Psoas muscle (tissue), 8 donors: ENCODE data around the gene COLGALT1. TPM values are rescaled to one million over a fixed set of nuclear protein-coding genes. Genes with fewer than 3 reads are reported as not detected.

Experiments used
- ATAC-seq, 4 donors: fragments of 200-7000 bp; cut with Tn5 transposase; one replicate each; pipeline ENCODE4 v1.9.1; 2020; ENCODE audit warnings: moderate library complexity in 3 of 4, mild to moderate bottlenecking in 2 of 4
- DNase-seq, 2 donors: peaks; one replicate each; pipeline ENCODE4 v3.0.0-alpha.2; 2020
- H3K27ac ChIP-seq: fragments of 200-600 bp; one replicate; pipeline ENCODE4 v1.8.0; 2022
- H3K27me3 ChIP-seq, 3 donors: fragments of 200-600 bp in 1 of 3; one replicate each; pipeline versions ENCODE4 v1.6.1 to v1.8.0; 2013 to 2022; ENCODE audit warnings: low read length in 2 of 3, mild to moderate bottlenecking in 2 of 3, moderate library complexity in 1 of 3; ENCODE audit not compliant: insufficient read depth in 3 of 3
- H3K36me3 ChIP-seq, 2 donors: fragments of 200-600 bp in 1 of 2; one replicate each; pipeline versions ENCODE4 v1.6.1 to v1.8.0; 2013 to 2022; ENCODE audit warnings: low read depth in 1 of 2, mild to moderate bottlenecking in 1 of 2, moderate library complexity in 1 of 2; ENCODE audit not compliant: insufficient read depth in 1 of 2
- H3K4me1 ChIP-seq: fragments of 200-600 bp; one replicate; pipeline ENCODE4 v1.8.0; 2022
- H3K4me3 ChIP-seq: fragments of 200-600 bp; one replicate; pipeline ENCODE4 v1.8.0; 2022; ENCODE audit warnings: mild to moderate bottlenecking
- H3K9me3 ChIP-seq: fragments of 200-600 bp; one replicate; pipeline ENCODE4 v1.8.0; 2022
- WGBS, 3 donors: extraction: QIAGEN DNeasy Blood & Tissue Kit; methylation state at CpG; one replicate each; pipeline versions ENCODE4 v1.1.6 to v1.1.7; 2013; 5-methylcytosine and 5-hydroxymethylcytosine counted together
- intact Hi-C, 2 donors: fragments of 100-400 bp; cut with DNase I; formaldehyde crosslinking; loops; one replicate each; pipeline versions ENCODE4 v1.11.0 to v1.14.2; 2022
- polyA plus RNA-seq, 3 donors: library from polyadenylated mRNA; stranded (reverse); fragments of 200-250 nt; gene quantifications; one replicate each; pipeline ENCODE4 v1.2.3, GENCODE V29; 2013
- total RNA-seq, 4 donors: library from RNA; stranded (reverse); fragmentation: NEBNext Ultra II Directional in 2 of 4; extraction: Animal tissue kit (Norgen Biotek cat#: 25700) in 2 of 4; gene quantifications; one replicate each; pipeline versions ENCODE4 v1.2.1 to v1.2.4, GENCODE V29; 2021 to 2023
- TF ChIP-seq, protein P1 (sequence below): fragments of 200-600 bp; IDR thresholded peaks from one replicate; pipeline ENCODE4 v1.8.0; 2022; ENCODE audit warnings: antibody characterized with exemption
- donor health status: healthy with polysubstance abuse.
- donor health status: DM: no; HTN: no; CAD: no; lungs with moderate emphysema.
- donor health status: Bipolar disorder and iron deficiency.
- donor health status: healthy.
- donor health status: DM: yes; HTN: yes; CAD: no.
- donor health status: DM: no; HTN: no; CAD: no.
- donor health status: DM: no; HTN: no; CAD: no.
- donor health status: DM: yes; HTN: yes; CAD: no.

COLGALT1 gene
- total and polyA plus RNA-seq, 7 donors, result 15.3 to 34.8 (median 21.5) TPM

DNA sequence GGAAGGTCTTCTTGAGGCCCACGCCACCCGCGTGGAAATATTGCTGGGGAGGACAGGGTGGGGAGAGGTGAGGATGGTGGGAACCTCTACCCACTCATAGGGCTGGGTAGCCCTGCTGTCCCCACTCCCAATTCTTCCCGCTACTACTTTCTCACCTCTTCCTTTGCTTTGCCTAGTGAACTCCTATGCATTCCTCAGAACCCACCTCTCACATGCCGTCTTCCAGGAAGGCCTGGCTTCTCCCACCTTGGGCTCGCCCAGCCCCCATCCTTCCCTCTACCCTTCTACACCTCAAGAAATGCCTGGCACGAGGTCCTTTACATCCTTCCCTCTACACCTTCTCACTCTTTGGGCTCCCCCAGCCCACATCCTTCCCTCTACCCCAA, 62.4 kb downstream of the COLGALT1 start:
- Histone ChIP-seq H3K27ac (no peak overlapping the region), H3K4me3 (no peak overlapping the region), H3K36me3 (no peaks in the 10 kb centered on the region), H3K9me3 (peaks cover 6% of the 10 kb centered on the region), H3K27me3 (peaks cover 0 to 35% (median 9%) of the 10 kb centered on the region in 3 donors), H3K4me1 (no peaks in the 10 kb centered on the region)
- intact Hi-C loops, result no loop called here
- ATAC-seq (no peak), DNase-seq (no peak)
- TF ChIP-seq, protein P1, sequence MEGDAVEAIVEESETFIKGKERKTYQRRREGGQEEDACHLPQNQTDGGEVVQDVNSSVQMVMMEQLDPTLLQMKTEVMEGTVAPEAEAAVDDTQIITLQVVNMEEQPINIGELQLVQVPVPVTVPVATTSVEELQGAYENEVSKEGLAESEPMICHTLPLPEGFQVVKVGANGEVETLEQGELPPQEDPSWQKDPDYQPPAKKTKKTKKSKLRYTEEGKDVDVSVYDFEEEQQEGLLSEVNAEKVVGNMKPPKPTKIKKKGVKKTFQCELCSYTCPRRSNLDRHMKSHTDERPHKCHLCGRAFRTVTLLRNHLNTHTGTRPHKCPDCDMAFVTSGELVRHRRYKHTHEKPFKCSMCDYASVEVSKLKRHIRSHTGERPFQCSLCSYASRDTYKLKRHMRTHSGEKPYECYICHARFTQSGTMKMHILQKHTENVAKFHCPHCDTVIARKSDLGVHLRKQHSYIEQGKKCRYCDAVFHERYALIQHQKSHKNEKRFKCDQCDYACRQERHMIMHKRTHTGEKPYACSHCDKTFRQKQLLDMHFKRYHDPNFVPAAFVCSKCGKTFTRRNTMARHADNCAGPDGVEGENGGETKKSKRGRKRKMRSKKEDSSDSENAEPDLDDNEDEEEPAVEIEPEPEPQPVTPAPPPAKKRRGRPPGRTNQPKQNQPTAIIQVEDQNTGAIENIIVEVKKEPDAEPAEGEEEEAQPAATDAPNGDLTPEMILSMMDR, result no peak
- WGBS, 3 donors, result 86 to 93% (median 91%) methylated on average over 7 of the region's 7 CpGs

DNA sequence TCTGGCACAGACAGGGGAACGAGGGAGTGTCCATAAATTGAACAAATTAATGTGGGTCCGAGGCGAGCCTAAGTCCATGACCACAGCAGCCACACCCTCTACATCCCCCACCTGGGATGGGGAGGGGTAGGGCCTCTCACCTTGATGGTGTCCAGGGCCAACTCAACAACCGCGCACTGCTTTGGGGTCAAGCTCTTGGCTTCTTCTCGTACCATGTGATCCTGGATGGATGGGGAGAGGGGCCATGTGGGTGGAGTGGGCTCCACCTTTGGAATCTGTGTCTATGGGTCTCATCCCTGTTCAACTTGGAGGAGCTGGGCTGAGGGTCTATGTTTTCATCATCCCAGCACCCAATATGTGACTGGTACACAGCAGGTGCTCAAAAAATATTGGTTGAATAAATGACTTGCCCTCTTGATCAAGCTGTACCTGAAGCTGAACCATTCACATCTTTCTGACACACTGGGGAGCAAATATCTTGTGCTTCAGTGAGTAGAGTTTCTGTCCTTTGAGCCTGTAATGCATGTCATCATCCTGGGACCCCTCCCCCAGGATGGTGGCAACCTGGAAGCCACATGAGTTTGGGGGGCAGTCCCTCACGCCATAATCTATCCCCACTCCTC, 62.9 kb downstream of the COLGALT1 start:
- Histone ChIP-seq H3K27ac (no peak overlapping the region), H3K4me3 (no peak overlapping the region), H3K4me1 (no peaks in the 10 kb centered on the region), H3K27me3 (peaks cover 0 to 35% (median 9%) of the 10 kb centered on the region in 3 donors), H3K9me3 (peaks cover 6% of the 10 kb centered on the region), H3K36me3 (no peaks in the 10 kb centered on the region)
- DNase-seq, result no peak
- no peak for ATAC-seq
- 77 to 81% (median 77%) methylated on average over 7 of the region's 7 CpGs for WGBS, 3 donors
- TF ChIP-seq, protein P1, result no peak
- intact Hi-C loops, result no loop called here

DNA sequence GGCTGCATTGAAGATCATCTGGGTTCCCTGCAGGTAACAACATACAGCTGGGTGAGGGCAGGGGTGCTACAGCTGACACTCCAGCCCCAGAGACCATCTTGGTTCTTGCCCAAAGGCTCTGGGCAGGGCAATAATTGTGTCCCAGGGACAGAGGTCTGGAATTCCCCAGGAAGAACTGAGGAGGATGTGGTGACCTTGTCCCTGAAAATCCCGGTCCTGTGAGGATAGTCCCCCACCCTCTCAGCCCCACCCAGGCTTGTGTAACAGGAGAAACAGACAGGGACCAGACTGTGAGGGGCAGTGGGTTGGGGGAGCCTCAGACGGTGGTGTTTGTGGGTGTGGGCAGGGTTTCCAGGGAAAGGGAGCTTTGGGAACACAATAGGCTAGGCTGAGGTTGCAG, 63.5 kb downstream of the COLGALT1 start:
- intact Hi-C loops, result no loop called here
- DNase-seq (peak in 1 of 2 donors; percentile 13), ATAC-seq (no peak)
- no peak overlapping the region for H3K27ac ChIP-seq
- TF ChIP-seq, protein P1, result no peak
- H3K9me3 ChIP-seq, result peaks cover 6% of the 10 kb centered on the region
- 9 to 14% (median 11%) methylated on average over 2 of the region's 2 CpGs for WGBS, 3 donors
- H3K4me3 ChIP-seq, result no peak overlapping the region
- peaks cover 0 to 35% (median 9%) of the 10 kb centered on the region in 3 donors for H3K27me3 ChIP-seq
- H3K36me3 ChIP-seq, result no peaks in the 10 kb centered on the region
- no peaks in the 10 kb centered on the region for H3K4me1 ChIP-seq

DNA sequence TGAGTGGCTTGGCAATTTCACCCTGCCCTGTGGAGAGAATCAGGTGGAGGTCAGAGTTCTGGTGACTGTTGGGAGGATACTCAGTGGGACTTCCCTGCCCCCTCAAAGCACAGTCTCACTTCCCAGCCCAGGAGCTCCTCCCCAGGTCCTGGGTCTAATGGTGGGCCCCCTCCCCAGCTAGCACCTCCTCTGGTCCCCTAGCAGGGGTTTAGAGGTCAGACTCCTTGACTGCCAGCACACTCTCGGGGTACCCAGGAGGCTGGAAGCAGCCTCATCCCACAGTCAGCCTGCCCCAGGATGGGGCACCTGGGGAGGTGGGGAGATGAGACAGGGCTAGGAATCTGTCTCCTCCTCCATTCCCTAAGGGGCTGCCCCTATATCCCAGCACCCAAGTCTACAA, 65.2 kb downstream of the COLGALT1 start:
- DNase-seq (no peak), ATAC-seq (no peak)
- no peaks in the 10 kb centered on the region for H3K4me1 ChIP-seq
- TF ChIP-seq, protein P1, result no peak
- intact Hi-C loops, result no loop called here
- no peak overlapping the region for H3K27ac ChIP-seq
- WGBS, 3 donors, result 86 to 91% (median 86%) methylated on average over 1 of the region's 1 CpG
- no peak overlapping the region for H3K4me3 ChIP-seq
- peaks cover 6% of the 10 kb centered on the region for H3K9me3 ChIP-seq
- H3K36me3 ChIP-seq, result no peaks in the 10 kb centered on the region
- peaks cover 0 to 26% (median 7%) of the 10 kb centered on the region in 3 donors for H3K27me3 ChIP-seq
